NCI-H146 treated with DMSO at 0.1 percent for 48 hours (cell line): ENCODE data around the gene FLYWCH1.
A peak's percentile ranks its signal among the peaks of the same experiment; 100 is the strongest.

Source experiments
- DNase-seq: peaks from one replicate; lab custom pipeline; 2025; ENCODE audit not compliant: unreplicated experiment; lab: John Stamatoyannopoulos, UW

FLYWCH1 gene

GRCh38 chr16:2949705-2950352 lies 38.1 kb downstream of the FLYWCH1 start:
- DNase-seq = no peak

- DNase-seq = no peak
These were observed 38.6 kb downstream of the FLYWCH1 start for GRCh38 chr16:2950353-2950724.

- DNase-seq = no peak
These were observed 39.0 kb downstream of the FLYWCH1 start for GRCh38 chr16:2950773-2951172.

GRCh38 chr16:2952679-2953078 lies 40.9 kb downstream of the FLYWCH1 start:
- DNase-seq = peak; percentile 35

GRCh38 chr16:2953706-2954627 lies 42.2 kb downstream of the FLYWCH1 start:
- no peak for DNase-seq

GRCh38 chr16:2954656-2955381 lies 43.1 kb downstream of the FLYWCH1 start:
- DNase-seq = peak; percentile 39

- DNase-seq = no peak
These were observed 43.7 kb downstream of the FLYWCH1 start for GRCh38 chr16:2955438-2955778.

- DNase-seq = no peak
These were observed 44.2 kb downstream of the FLYWCH1 start for GRCh38 chr16:2955779-2956578.

- DNase-seq = no peak
These were observed 44.8 kb downstream of the FLYWCH1 start for GRCh38 chr16:2956579-2956956.

GRCh38 chr16:2959206-2959605 lies 47.5 kb downstream of the FLYWCH1 start:
- DNase-seq = no peak

GRCh38 chr16:2960183-2961010 lies 48.7 kb downstream of the FLYWCH1 start:
- DNase-seq = no peak

- no peak for DNase-seq
These were observed 50.8 kb downstream of the FLYWCH1 start for GRCh38 chr16:2962334-2963073.

GRCh38 chr16:2963074-2963722 lies 51.5 kb downstream of the FLYWCH1 start:
- no peak for DNase-seq

GRCh38 chr16:2963723-2964474 lies 52.2 kb downstream of the FLYWCH1 start, which contains the start of gene KREMEN2:
Gene KREMEN2, plus strand, starts transcription at chr16:2964275. Its CDS starts 246 bp downstream, at chr16:2964521.
- DNase-seq = peak; percentile 85

GRCh38 chr16:2964475-2965336 lies 53.0 kb downstream of the FLYWCH1 start:
- peak; percentile 84 for DNase-seq

GRCh38 chr16:2966043-2966807 lies 54.5 kb downstream of the FLYWCH1 start:
- no peak for DNase-seq
